SK-N-SH (cell line): ENCODE data around the gene SRGAP3. TPM values are rescaled to one million over a fixed set of nuclear protein-coding genes. Genes with fewer than 3 reads are reported as not detected.

ENCODE experiments used
- CTCF ChIA-PET: fragments of 300-600, 350-600 bp; formaldehyde crosslinking; extraction: SDS; loops from one replicate; lab custom pipeline; 2021; lab: Yijun Ruan, JAX
- POLR2A ChIA-PET: fragments of 350-600 bp; sonication (Branson Sonifier 250); formaldehyde crosslinking; extraction: SDS; loops from one replicate; lab custom pipeline; 2020; ENCODE audit warnings: antibody characterized with exemption, inconsistent platforms; lab: Yijun Ruan, JAX
- DNase-seq: peaks from one replicate; pipeline ENCODE4 v3.0.0; 2012
- H2AFZ ChIP-seq: fragments of 200-600 bp; sonication (generic); 2 replicates; pipeline ENCODE4 v1.8.1; 2016; ENCODE audit warnings: antibody characterized with exemption, mild to moderate bottlenecking, low read depth
- H3F3A ChIP-seq: fragments of 200-600 bp; sonication (generic); replicated peaks from 2 replicates; pipeline ENCODE3; 2016; ENCODE audit warnings: antibody characterized with exemption, mild to moderate bottlenecking; ENCODE audit not compliant: insufficient read depth
- H3K27ac ChIP-seq, 2 experiments: fragments of 200-500 bp in 1 of 2; fragments of 200-600 bp in 1 of 2; sonication (Bioruptor generic) in 1 of 2; sonication (generic), shearing (Covaris generic) in 1 of 2; 2 replicates each; pipeline versions ENCODE4 v1.5.1 to v1.6.1; 2014 to 2016; ENCODE audit warnings: low read depth in 2 of 2, inconsistent platforms in 1 of 2, low read length in 1 of 2, mild to moderate bottlenecking in 1 of 2, mixed read lengths in 1 of 2
- H3K27me3 ChIP-seq: fragments of 200-600 bp; sonication (generic), shearing (Covaris generic); 2 replicates; pipeline ENCODE4 v1.6.1; 2016; ENCODE audit warnings: mixed run types; ENCODE audit not compliant: insufficient read depth
- H3K36me3 ChIP-seq, 2 experiments: fragments of 200-500 bp in 1 of 2; fragments of 200-600 bp in 1 of 2; sonication (Bioruptor generic) in 1 of 2; sonication (generic) in 1 of 2; replicated peaks in 1 of 2; 2 replicates each; pipeline versions ENCODE3 to v1.5.1; 2014 to 2016; ENCODE audit warnings: low read length in 1 of 2, mild to moderate bottlenecking in 1 of 2; ENCODE audit not compliant: insufficient read depth in 2 of 2, control insufficient read depth in 1 of 2
- H3K4me1 ChIP-seq, 2 experiments: fragments of 200-500 bp in 1 of 2; fragments of 200-600 bp in 1 of 2; sonication (Bioruptor generic) in 1 of 2; sonication (generic), shearing (Covaris generic) in 1 of 2; 2 replicates each; pipeline versions ENCODE4 v1.5.1 to v1.6.1; 2014 to 2016; ENCODE audit warnings: low read depth in 1 of 2, low read length in 1 of 2, mixed run types in 1 of 2; ENCODE audit not compliant: insufficient read depth in 2 of 2, control insufficient read depth in 1 of 2
- H3K4me2 ChIP-seq: fragments of 200-600 bp; sonication (generic), shearing (Covaris generic); 2 replicates; pipeline ENCODE4 v1.6.1; 2017; ENCODE audit warnings: mixed run types
- H3K4me3 ChIP-seq, 2 experiments: fragments of 200-500 bp in 1 of 2; fragments of 200-600 bp in 1 of 2; sonication (Bioruptor generic) in 1 of 2; sonication (generic), shearing (Covaris generic) in 1 of 2; 2 replicates each; pipeline versions ENCODE4 v1.5.1 to v1.8.1; 2014 to 2016; ENCODE audit warnings: low read depth in 2 of 2, inconsistent platforms in 1 of 2, low read length in 1 of 2, mild to moderate bottlenecking in 1 of 2, mixed read lengths in 1 of 2, moderate library complexity in 1 of 2
- H3K79me2 ChIP-seq: fragments of 200-600 bp; sonication (generic); 2 replicates; pipeline ENCODE4 v1.8.1; 2017; ENCODE audit warnings: mild to moderate bottlenecking; ENCODE audit not compliant: insufficient read depth
- H3K9ac ChIP-seq: fragments of 200-600 bp; sonication (generic); 2 replicates; pipeline ENCODE4 v1.6.1; 2017; ENCODE audit warnings: mixed run types
- H3K9me2 ChIP-seq: fragments of 200-600 bp; sonication (generic); 2 replicates; pipeline ENCODE4 v1.6.1; 2017; ENCODE audit warnings: mixed run types
- H3K9me3 ChIP-seq: fragments of 200-600 bp; sonication (generic); 2 replicates; pipeline ENCODE4 v1.6.1; 2017; ENCODE audit warnings: mixed run types, mild to moderate bottlenecking, moderate library complexity
- H4K20me1 ChIP-seq: fragments of 200-600 bp; sonication (generic); 2 replicates; pipeline ENCODE4 v1.6.1; 2017; ENCODE audit warnings: mild to moderate bottlenecking, mixed run types; ENCODE audit not compliant: insufficient read depth
- CHD2 ChIP-seq: fragments of 150-350 bp; IDR thresholded peaks from 2 replicates; pipeline ENCODE4 v1.6.1; 2018; ENCODE audit warnings: low read length; ENCODE audit not compliant: partially characterized antibody
- ELF1 ChIP-seq: IDR thresholded peaks from 2 replicates; pipeline ENCODE4 v1.4.0; 2012
- EZH2phosphoT487 ChIP-seq: fragments of 200-600 bp; sonication (generic); IDR thresholded peaks from 2 replicates; pipeline ENCODE4 v1.6.1; 2017; ENCODE audit warnings: low read depth, mixed run types, mild to moderate bottlenecking, antibody characterized with exemption, moderate library complexity, borderline replicate concordance
- FOSL2 ChIP-seq: IDR thresholded peaks from 2 replicates; pipeline ENCODE4 v1.4.0; 2012; ENCODE audit warnings: low read depth, mild to moderate bottlenecking, moderate library complexity, borderline replicate concordance
- GABPA ChIP-seq: IDR thresholded peaks from 2 replicates; pipeline ENCODE4 v1.4.0; 2012; ENCODE audit warnings: low read depth, mild to moderate bottlenecking
- GATA2 ChIP-seq: sonication (generic); formaldehyde crosslinking; IDR thresholded peaks from 2 replicates; pipeline ENCODE4 v1.5.0; 2020; ENCODE audit warnings: mild to moderate bottlenecking, missing genetic modification reagents
- MEF2A ChIP-seq: IDR thresholded peaks from 2 replicates; pipeline ENCODE4 v1.4.0; 2012; ENCODE audit warnings: low read depth, borderline replicate concordance
- MXI1 ChIP-seq: IDR thresholded peaks from 2 replicates; pipeline ENCODE4 v1.6.1; 2012; ENCODE audit warnings: mild to moderate bottlenecking, low read depth, low read length, improper control_type of control experiment
- NRF1 ChIP-seq: IDR thresholded peaks from 2 replicates; pipeline ENCODE4 v1.6.1; 2012; ENCODE audit warnings: low read depth, mild to moderate bottlenecking, low read length
- POLR2AphosphoS5 ChIP-seq: IDR thresholded peaks from 2 replicates; pipeline ENCODE4 v1.6.1; 2012; ENCODE audit warnings: low read depth, low read length
- REST ChIP-seq: IDR thresholded peaks from 2 replicates; pipeline ENCODE4 v1.6.1; 2012; ENCODE audit warnings: mild to moderate bottlenecking, low read depth, low read length, moderate library complexity
- RXRA ChIP-seq: IDR thresholded peaks from 2 replicates; pipeline ENCODE4 v1.4.0; 2012; ENCODE audit warnings: low read depth, mild to moderate bottlenecking, borderline replicate concordance
- SIN3A ChIP-seq: IDR thresholded peaks from 2 replicates; pipeline ENCODE4 v1.6.1; 2012; ENCODE audit warnings: low read depth, mild to moderate bottlenecking, low read length, moderate library complexity, borderline replicate concordance
- SMC3 ChIP-seq: IDR thresholded peaks from 2 replicates; pipeline ENCODE4 v1.6.1; 2012; ENCODE audit warnings: low read depth, low read length, improper control_type of control experiment
- TAF1 ChIP-seq: IDR thresholded peaks from 2 replicates; pipeline ENCODE4 v1.6.1; 2012; ENCODE audit warnings: low read depth, mild to moderate bottlenecking, low read length, moderate library complexity, borderline replicate concordance
- TEAD4 ChIP-seq: IDR thresholded peaks from 2 replicates; pipeline ENCODE4 v1.4.0; 2012; ENCODE audit warnings: mild to moderate bottlenecking, borderline replicate concordance; ENCODE audit not compliant: insufficient read depth
- ZBTB33 ChIP-seq: IDR thresholded peaks from 2 replicates; pipeline ENCODE4 v1.4.0; 2012; ENCODE audit warnings: low read depth, borderline replicate concordance
- WGBS: methylation state at CpG from one replicate; pipeline ENCODE4 v1.1.6; 2017; ENCODE audit warnings: low lambda C conversion rate; 5-methylcytosine and 5-hydroxymethylcytosine counted together
- polyA plus RNA-seq, 3 experiments: library from polyadenylated mRNA; depleted of rRNA; stranded (reverse); fragments of >200 nt; gene quantifications; 2 replicates each; pipeline ENCODE4 v1.2.3, GENCODE V29; 2012
- TF ChIP-seq, protein P1 (sequence below): fragments of 200-600 bp; sonication (generic); IDR thresholded peaks from 2 replicates; pipeline ENCODE4 v1.6.1; 2017; ENCODE audit warnings: antibody characterized with exemption, mild to moderate bottlenecking, moderate library complexity

SRGAP3 gene
- polyA plus RNA-seq, 1 of the 3 experiments (the other 2 are of a cell fraction): 2.8 TPM

DNA sequence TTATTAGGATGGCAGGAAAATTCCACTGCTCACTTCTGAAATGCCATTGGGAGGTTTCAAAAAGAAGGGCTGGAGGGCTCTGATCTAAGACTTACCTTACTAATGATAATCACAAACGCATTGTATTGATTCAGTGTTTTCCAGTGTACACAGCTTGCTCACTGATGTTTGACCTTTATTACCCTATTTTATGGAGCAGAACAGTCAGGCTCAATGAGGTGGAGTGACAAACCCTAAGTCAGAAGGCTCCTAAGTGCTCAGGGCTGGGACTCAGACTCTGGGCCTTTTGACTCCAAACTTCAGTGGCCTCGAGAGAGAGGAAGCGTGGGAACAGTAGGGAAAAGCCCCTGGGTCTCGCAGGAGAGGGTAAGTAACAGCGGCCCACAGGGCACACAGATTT, 265.9 kb downstream of the SRGAP3 start:
- H3K36me3 ChIP-seq: no peaks in the 10 kb centered on the region
- ChIA-PET POLR2A (no interaction called here), CTCF (interaction anchor here (1.0 to 1.7 kb wide), 4 partner anchors 9 to 319 kb away, joined by 3 to 4 read pairs (median 4); partner anchors contain the start of gene OXTR)
- H3K27ac ChIP-seq: no peak overlapping the region
- 84% methylated on average over 5 of the region's 5 CpGs for WGBS
- no peak overlapping the region for H3K4me3 ChIP-seq
- no peak overlapping the region for H3K4me2 ChIP-seq
- no peaks in the 10 kb centered on the region for H3K79me2 ChIP-seq
- no peaks in the 10 kb centered on the region for H3F3A ChIP-seq
- peaks cover 0 to 6% of the 10 kb centered on the region in 2 experiments; a peak in 1 of 4 replicates for H3K4me1 ChIP-seq
- TF ChIP-seq SIN3A: no peak
- TF ChIP-seq TAF1: no peak
- no peak for TF ChIP-seq NRF1
- no peak for TF ChIP-seq MEF2A
- TF ChIP-seq CHD2: no peak
- TF ChIP-seq POLR2AphosphoS5: no peak
- TF ChIP-seq ELF1: no peak
- no peak for TF ChIP-seq RXRA
- no peak for TF ChIP-seq REST
- no peak for TF ChIP-seq ZBTB33
- no peaks in the 10 kb centered on the region for H4K20me1 ChIP-seq
- H3K9me2 ChIP-seq: no peaks in the 10 kb centered on the region
- H3K9ac ChIP-seq: no peak overlapping the region
- H3K27me3 ChIP-seq: no peaks in the 10 kb centered on the region
- no peaks in the 10 kb centered on the region for H3K9me3 ChIP-seq
- no peak for DNase-seq
- H2AFZ ChIP-seq: no peak overlapping the region

DNA sequence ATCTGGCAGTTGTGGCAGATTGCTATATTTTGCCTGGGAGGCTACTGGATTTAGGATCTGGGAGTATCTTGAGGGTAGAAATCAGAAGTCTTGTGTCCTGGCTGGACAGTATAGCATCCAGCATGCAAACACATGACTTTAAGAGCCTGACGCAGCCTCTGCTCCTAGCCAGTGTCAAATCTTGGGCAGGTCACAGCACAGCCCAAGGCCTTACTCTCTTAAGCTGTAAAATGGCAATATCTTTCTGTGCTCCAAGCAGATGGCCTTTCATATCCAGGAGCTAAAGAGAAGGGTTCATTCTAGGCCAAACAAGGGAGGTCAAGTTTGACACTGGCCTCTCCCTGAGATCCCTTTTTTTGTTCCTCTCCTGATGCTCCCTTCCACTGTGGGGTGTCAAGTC, 266.4 kb downstream of the SRGAP3 start:
- WGBS: no CpG with 5 or more reads among the region's 1 CpG
- DNase-seq: no peak
- H4K20me1 ChIP-seq: no peaks in the 10 kb centered on the region
- peaks cover 0 to 2% of the 10 kb centered on the region in 2 experiments; a peak in 1 of 4 replicates for H3K4me1 ChIP-seq
- H3K79me2 ChIP-seq: no peaks in the 10 kb centered on the region
- H3K36me3 ChIP-seq: no peaks in the 10 kb centered on the region
- H3K4me3 ChIP-seq: no peak overlapping the region
- no peaks in the 10 kb centered on the region for H3K9me2 ChIP-seq
- POLR2A ChIA-PET: no interaction called here
- no peak overlapping the region for H3K9ac ChIP-seq
- CTCF ChIA-PET: interaction anchor here (0.9 to 1.7 kb wide), 4 partner anchors 8 to 213 kb away, joined by 3 to 4 read pairs (median 4); partner anchors contain the start of gene OXTR
- H3K9me3 ChIP-seq: no peaks in the 10 kb centered on the region
- no peak overlapping the region for H3K4me2 ChIP-seq
- H3K27me3 ChIP-seq: no peaks in the 10 kb centered on the region
- no peak overlapping the region for H2AFZ ChIP-seq
- no peak overlapping the region for H3K27ac ChIP-seq
- no peaks in the 10 kb centered on the region for H3F3A ChIP-seq
- TF ChIP-seq, protein P1, sequence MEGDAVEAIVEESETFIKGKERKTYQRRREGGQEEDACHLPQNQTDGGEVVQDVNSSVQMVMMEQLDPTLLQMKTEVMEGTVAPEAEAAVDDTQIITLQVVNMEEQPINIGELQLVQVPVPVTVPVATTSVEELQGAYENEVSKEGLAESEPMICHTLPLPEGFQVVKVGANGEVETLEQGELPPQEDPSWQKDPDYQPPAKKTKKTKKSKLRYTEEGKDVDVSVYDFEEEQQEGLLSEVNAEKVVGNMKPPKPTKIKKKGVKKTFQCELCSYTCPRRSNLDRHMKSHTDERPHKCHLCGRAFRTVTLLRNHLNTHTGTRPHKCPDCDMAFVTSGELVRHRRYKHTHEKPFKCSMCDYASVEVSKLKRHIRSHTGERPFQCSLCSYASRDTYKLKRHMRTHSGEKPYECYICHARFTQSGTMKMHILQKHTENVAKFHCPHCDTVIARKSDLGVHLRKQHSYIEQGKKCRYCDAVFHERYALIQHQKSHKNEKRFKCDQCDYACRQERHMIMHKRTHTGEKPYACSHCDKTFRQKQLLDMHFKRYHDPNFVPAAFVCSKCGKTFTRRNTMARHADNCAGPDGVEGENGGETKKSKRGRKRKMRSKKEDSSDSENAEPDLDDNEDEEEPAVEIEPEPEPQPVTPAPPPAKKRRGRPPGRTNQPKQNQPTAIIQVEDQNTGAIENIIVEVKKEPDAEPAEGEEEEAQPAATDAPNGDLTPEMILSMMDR: no peak
- TF ChIP-seq ZBTB33 (no peak), GATA2 (CRISPR knock-in tag) (no peak), FOSL2 (no peak), SMC3 (no peak), TEAD4 (no peak), MXI1 (no peak), EZH2phosphoT487 (no peak), GABPA (no peak), TAF1 (no peak), RXRA (no peak)
